A172 (cell line): ENCODE data around the gene LGALS14. TPM values are rescaled to one million over a fixed set of nuclear protein-coding genes. Genes with fewer than 3 reads are reported as not detected.

ENCODE experiments used
- DNase-seq: peaks from one replicate; pipeline ENCODE4 v3.0.0-alpha.2; 2015; ENCODE audit warnings: low spot score
- total RNA-seq: library from RNA; depleted of rRNA; stranded (reverse); fragments of >200 nt; shearing (Covaris generic); gene quantifications from 2 replicates; pipeline ENCODE4 v1.2.3, GENCODE V29; 2014; rRNA removed

Gene LGALS14
- total RNA-seq, 1 experiment from 2014 or later: not detected

GRCh38 chr19:39746836-39747529 is 42.7 kb downstream of the LGALS14 start:
- no peak for DNase-seq

- no peak for DNase-seq
Measured at GRCh38 chr19:39749981-39750380, 45.7 kb downstream of the LGALS14 start.

GRCh38 chr19:39752390-39752789 is 48.1 kb downstream of the LGALS14 start:
- no peak for DNase-seq

- DNase-seq: no peak
Measured at GRCh38 chr19:39752795-39753194, 48.5 kb downstream of the LGALS14 start.

GRCh38 chr19:39754544-39754943 is 50.3 kb downstream of the LGALS14 start:
- no peak for DNase-seq

- no peak for DNase-seq
Measured at GRCh38 chr19:39754971-39755370, 50.7 kb downstream of the LGALS14 start.

Other genes with a start within 250 kb of the LGALS14 start
- 116 and 127 TPM in 2 replicates for gene TIMM50, start 223.6 kb upstream of the LGALS14 start, total RNA-seq
- not detected in 2 replicates for gene DLL3, start 205.5 kb upstream of the LGALS14 start, total RNA-seq
- gene SELENOV, start 189.3 kb upstream of the LGALS14 start, total RNA-seq: not detected in 2 replicates
- gene EID2B, start 171.6 kb upstream of the LGALS14 start, total RNA-seq: 9.4 and 15.8 TPM in 2 replicates
- gene EID2, start 164.3 kb upstream of the LGALS14 start, total RNA-seq: 29.3 and 34.2 TPM in 2 replicates
- not detected in 2 replicates for gene LGALS13, start 102.0 kb upstream of the LGALS14 start, total RNA-seq
- gene LGALS16, start 48.6 kb upstream of the LGALS14 start, total RNA-seq: not detected in 2 replicates
- not detected in 2 replicates for gene CLC, start 33.5 kb downstream of the LGALS14 start, total RNA-seq
- gene LEUTX, start 74.4 kb downstream of the LGALS14 start, total RNA-seq: not detected in 2 replicates
- 12.5 and 13.0 TPM in 2 replicates for gene DYRK1B, start 129.7 kb downstream of the LGALS14 start, total RNA-seq
- 168 and 192 TPM in 2 replicates for gene FBL, start 141.9 kb downstream of the LGALS14 start, total RNA-seq
- gene FCGBP, start 230.2 kb downstream of the LGALS14 start, total RNA-seq: 0.07 TPM in 1 of 2 replicates, not detected in the other